Esophagus muscularis mucosa (tissue), 3 donors: ENCODE measurements around the gene PODXL2.

Source experiments
- CTCF ChIP-seq, 3 experiments: fragments of 200-600 bp in 2 of 3; fragments of 450-650 bp in 1 of 3; sonication (generic) in 2 of 3; IDR thresholded peaks; one replicate each; pipeline ENCODE4 v1.5.1; 2017 to 2019; ENCODE audit warnings: antibody characterized with exemption in 3 of 3, mild to moderate bottlenecking in 2 of 3, moderate library complexity in 1 of 3
- POLR2A ChIP-seq: fragments of 450-650 bp; IDR thresholded peaks from one replicate; pipeline ENCODE4 v1.6.1; 2017; ENCODE audit warnings: antibody characterized with exemption, moderate library complexity, mild to moderate bottlenecking, low read depth
- POLR2AphosphoS5 ChIP-seq, 2 donors: sonication (generic); formaldehyde crosslinking; IDR thresholded peaks; one replicate each; pipeline ENCODE4 v1.6.1; 2017; ENCODE audit warnings: antibody characterized with exemption in 2 of 2

GRCh38 chr3:127630811-127631714 lies 2.1 kb downstream of the PODXL2 start:
- TF ChIP-seq POLR2AphosphoS5 (IDR thresholded peaks at IDR 0.05), result no peak
- TF ChIP-seq CTCF (IDR thresholded peaks at IDR 0.05), result no peak
- TF ChIP-seq POLR2A, result no peak
